GM21529 (cell line): ENCODE data around the gene NSUN2.
"Not testable (repeated sequence)": the region's sequence is repeated elsewhere in the genome, so short reads cannot be mapped to it uniquely, and the experiment has no call there.

ENCODE experiments used
- ATAC-seq: cut with Tn5 transposase; IDR thresholded peaks from one replicate; pipeline ENCODE4 v1.9.1; 2021; ENCODE audit not compliant: unreplicated experiment

NSUN2 gene

DNA sequence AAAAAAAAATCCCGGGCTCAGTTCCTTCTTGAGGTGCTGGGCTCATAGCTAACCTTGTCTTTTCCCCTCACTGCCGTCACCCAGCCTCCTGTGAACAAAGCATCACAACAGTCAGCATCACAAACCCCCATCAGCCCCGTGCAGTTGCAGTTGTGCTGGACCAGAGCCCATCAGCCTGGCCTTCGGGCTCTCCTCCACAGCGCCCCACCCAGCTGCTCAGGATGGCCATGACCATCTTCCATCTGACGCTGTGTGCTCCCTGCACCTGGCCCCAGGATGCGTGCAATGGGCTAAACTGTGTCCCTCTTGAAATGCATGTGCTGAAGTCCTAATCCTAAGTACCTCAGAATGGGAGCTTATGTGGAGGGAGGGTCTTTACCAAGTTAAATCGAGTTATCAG lies 48.1 kb downstream of the NSUN2 start:
- ATAC-seq: no peak

DNA sequence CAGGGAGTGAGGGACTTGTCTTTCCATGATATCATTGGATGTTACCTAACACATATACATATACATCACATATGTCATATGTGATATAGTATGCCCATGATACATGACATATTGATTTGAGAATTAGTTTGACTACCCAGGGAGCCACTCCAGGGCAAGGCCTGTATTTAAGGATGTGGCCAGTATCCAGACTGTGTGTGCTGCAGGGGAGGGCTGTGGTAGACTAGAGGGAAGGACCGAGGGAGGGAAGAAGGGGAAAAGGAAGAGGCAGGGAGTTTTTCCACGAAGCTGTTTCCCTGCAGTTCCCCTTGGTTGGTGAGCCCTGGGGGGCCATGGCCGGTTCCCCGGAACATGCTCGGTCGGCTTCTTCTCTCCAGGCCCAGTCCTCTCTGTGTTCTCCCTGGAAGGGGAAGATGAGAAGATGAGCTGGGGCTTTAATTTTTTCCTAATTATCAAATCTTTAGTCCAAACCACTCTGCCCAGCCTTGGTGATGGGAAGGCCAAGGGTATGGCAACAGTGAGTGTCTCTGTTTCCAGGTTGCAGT lies 48.7 kb downstream of the NSUN2 start:
- no peak for ATAC-seq

- ATAC-seq: no peak
Observed at GRCh38 chr5:6583049-6583880, 49.6 kb downstream of the NSUN2 start.

GRCh38 chr5:6582507-6583048 lies 50.3 kb downstream of the NSUN2 start:
- ATAC-seq: no peak

DNA sequence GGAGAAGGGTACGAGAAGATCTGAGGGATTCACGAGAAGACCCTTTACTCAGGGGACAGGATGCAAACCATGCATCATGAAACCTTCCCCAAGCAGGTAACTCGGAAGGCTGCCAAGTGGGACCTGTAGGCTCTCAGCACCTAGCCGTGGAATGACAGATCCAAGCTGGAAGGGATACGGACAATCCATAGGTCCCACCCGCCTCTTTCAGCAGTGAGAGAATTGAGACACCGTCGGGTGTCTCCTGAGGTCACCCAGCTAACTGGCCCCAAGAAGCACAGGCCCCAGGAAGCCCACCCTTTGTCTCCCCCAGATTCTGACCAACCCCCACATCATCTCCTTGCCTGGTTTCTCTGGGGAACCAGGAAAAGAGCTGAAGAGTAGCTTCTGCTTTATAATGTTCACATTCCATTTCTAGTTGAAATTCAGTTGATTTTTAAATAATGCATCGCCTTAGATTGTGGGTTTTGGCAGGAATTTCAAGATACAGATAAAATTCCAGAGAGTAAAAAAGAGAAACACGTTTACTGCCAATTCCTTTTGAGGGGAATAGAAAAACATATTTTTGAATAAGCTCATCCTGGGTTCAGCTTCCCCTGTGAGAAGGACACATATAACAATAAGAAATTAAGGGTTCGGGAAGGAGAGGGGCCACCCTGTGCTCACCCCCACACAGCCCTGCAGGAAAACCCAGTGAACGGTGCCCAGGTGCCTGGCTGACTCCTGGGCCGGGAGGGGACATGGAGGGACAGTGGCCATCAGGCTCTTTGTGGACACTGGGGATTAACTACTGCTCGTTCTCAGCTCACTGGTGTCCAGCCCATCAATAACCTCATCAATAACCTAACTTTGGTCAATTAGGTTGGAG lies 51.1 kb downstream of the NSUN2 start:
- ATAC-seq: no peak

DNA sequence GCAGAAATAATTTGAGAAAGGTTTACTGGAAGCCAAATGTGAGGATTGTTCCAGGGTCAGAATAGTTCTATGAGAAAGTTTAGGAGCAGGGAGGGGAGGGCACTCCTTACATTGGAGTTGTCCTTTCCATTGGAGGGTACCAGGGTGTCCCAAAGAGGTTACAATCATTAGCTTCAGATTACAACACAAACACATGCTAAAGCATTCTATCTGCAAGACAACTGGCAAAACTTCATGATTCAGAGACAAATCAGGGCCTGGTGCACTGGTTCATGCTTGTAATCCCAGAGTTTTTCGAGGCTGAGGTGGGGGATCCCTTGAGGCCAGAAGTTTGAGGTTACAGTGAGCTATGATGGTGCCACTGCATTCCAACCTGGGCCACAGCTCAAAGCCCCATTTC lies 51.8 kb downstream of the NSUN2 start:
- no peak for ATAC-seq

DNA sequence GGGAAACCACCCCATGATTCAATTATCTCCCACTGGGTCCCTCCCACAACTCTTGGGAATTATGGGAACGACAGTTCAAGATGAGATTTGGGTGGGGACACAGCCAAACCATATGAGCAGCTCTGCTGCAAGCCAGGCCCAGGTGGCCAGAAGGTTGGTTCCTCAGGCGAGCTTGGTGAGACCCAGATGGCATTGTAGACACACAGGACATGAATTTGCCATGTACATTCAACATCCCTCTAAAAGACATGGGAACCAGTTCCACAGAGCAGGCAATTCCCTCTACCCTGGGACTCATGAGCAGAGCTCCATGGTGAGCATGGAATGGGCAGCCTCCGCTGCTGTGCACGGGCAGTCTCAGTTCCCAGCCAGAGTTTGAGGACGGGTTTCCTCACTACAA lies 53.3 kb downstream of the NSUN2 start:
- no peak for ATAC-seq

DNA sequence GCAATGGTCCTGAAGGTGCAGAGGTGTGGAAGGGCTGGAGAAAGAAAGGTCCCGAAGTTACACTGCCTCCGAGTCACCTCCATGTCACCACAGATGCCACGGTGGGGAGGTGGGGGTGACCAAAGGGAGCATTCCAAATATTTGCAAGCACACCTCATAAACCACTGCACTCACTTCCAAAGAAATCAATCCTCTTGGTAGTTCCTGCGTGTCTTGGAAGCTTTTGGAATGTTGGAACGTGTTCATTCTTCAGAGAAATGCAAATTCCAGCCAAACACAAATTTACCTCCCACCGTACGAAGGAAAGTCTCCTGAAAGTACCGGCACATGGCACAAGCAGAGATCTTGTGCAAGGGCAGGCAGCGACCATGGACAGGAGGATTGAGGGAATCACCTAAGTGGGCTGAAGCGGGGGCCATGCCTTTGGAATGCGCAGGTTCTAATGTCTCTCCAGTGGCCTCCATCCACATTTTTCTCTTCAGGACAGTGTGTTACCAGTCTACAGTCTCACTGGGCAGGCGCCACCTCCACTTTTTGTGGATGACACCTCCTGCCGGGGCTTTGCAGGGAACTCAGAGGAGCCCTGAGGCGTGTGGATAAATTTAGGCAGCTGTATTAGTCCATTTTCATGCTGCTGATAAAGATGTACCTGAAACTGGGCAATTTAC lies 54.0 kb downstream of the NSUN2 start:
- ATAC-seq: no peak

GRCh38 chr5:6576861-6577501 lies 55.9 kb downstream of the NSUN2 start:
- ATAC-seq: peak; percentile 57

DNA sequence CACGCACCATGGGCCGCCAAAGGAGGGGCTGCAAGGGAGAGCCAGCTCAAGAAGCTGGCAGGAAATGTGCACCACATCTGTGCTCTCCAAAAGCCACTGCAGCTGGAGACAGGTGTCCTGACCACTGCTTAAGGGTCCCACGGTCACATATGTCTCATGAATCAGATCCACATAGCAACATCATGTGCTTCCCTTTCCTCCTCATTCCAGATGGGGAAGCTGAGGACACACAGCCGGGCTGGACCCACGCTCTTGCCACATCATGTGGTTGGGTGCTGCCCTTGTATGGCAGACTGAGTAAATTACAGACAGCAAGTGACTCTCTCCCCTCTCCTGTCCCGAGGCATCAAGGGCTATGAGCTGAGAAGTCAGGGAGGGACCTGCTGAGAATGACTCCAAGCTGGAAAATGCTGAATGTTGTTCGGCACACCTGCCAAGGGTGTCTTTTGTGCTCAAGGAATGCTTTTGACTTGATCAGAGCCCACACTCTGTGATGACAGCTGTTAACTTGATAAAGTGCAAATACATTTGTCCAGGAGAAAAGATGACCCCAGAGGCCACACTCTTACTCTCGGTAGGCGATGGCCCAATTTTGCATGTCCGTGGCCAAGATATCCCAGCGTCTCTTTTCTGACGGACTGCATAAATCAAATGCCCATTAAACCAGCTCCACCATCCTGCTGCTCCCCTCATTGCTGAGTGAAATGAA lies 58.2 kb downstream of the NSUN2 start:
- no peak for ATAC-seq

DNA sequence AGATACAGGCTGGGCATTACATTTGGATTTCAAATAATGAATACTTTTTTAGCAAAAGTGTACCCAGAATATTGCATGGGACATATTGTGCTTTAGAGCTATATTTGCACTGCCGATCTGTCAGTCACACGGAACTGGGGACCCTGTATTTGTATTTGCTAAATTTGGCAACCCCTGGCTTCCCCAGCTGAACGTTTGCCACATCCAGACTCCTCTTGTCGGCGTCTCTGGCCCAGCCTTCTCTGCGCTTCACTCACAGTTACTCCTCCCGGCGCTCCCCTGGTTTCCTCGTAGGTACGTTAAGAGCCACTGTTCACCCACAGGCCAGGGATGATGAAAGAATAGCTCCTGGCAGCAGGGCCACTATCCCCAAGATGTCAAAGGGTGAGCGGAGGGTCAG lies 58.7 kb downstream of the NSUN2 start:
- ATAC-seq: no peak

DNA sequence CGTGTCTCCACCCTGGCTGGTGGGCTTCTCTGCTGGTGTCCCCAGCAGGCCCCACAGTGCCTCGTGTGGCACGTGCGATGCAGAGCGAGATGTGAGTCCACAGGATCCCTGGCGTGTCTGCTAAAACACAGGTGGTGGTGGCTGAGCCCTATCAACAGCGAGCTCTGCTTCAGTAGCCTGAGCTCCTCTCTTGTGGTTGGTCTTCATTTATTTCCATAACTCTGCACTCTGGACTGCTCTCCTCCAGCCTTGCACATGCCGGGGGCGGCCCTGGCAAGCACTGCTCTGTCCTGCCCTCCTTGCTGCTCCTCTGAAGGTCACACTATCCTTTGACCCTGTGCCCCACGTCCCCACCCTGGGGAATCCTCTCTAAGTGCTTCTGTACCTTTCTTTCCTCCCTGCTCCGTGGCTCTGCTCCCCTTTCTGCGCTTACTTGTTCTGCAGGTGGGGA lies 59.2 kb downstream of the NSUN2 start:
- no peak for ATAC-seq

DNA sequence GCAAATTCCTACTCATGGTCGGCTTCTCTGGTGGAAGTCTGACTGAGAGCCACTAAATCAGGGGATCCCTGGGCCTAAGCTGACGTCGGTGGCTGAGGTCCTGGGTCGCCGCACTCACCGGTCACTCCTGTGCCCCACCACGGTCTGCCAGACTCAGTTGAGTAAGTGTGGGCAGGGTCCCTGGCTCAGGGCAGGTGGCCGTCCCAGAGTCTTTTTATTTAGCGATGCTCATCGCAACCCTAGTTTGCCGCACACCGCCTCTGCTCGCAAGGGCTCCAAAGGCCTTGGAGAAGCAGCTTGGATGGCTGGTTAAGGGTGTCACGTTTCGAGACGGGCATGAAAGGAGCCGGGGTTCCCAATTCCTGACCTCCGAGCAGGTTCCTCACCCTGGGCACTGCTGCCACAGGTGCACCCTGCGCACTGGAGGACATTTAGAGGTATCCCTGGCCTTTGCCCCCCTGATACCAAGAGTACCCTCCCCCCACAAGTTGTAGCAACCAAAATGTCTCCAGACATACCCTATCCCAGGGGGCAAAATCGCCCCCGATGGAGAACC lies 59.9 kb downstream of the NSUN2 start:
- no peak for ATAC-seq

DNA sequence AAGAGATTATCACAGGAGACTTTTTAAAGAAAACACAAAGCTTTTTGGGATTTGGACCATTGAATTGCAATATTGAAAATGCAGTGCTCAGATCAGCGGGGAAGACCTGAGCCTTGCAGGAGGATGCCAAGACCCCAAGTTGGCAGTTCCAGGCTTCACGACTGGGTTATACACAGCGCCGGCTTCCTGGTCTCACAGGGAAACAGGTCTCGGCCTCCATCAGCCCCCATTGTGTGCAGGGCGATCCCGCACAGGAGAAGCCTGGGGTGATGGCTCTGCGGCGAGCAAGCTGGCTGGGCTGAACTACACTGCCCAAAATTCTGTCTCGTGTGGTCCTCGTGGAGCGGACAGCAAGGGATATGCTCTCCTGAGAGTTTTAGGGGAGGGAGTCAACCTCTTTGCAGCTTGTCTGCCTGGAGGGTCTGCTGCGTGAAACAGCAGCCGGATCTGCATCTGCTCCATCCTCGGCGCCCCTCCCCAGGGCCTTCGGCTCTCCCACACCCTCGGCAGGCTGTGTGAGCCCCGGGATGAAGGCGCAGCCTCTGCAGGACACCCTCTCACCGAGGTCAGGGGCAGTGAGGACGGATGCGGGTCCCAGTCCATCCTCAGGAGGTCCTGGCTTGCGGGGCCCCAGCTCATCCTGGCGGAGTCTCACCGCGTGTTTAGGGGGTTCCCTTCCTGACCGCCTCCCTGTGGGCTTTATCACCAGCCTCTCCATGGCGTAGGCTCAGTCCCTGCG lies 60.6 kb downstream of the NSUN2 start:
- no peak for ATAC-seq

DNA sequence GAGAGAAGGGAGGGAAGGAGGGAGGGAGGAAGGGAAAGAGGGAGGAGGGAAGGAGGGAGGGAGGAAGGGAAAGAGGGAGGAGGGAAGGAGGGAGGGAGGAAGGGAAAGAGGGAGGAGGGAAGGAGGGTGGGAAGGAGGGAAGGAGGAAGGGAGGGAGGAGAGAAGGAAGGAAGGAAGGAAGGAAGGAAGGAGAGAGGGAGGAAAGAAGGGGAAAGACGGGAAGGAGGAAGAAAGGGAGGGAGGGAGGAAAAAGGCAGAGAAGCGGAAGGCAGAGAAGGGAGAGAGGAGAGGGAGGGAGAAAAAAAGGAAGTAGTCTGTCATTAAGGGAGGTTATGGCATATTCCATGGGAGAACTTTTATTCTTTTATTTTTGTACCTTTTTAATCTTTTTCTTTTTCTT lies 61.2 kb downstream of the NSUN2 start:
- not testable (repeated sequence) for ATAC-seq

DNA sequence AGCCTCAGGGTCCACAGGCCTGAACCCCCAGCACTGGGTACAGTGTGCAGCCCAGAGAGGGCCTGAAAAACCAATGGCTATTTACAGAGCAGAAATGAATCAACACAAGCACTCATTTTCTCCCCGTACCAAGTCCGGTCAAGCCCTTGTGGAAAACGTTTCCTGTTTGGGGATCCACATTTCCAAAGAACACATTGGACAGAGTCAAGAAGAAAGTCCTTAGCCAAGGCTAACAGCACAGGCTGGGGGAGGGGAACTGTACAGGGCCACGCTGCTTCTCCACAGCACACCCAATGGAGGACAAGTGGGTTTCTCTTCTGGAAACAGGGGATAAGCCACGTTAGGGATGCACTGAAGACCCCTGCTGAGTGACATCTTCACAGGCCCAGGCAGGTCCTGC lies 62.3 kb downstream of the NSUN2 start:
- ATAC-seq: no peak

GRCh38 chr5:6568889-6569288 lies 64.0 kb downstream of the NSUN2 start:
- no peak for ATAC-seq

DNA sequence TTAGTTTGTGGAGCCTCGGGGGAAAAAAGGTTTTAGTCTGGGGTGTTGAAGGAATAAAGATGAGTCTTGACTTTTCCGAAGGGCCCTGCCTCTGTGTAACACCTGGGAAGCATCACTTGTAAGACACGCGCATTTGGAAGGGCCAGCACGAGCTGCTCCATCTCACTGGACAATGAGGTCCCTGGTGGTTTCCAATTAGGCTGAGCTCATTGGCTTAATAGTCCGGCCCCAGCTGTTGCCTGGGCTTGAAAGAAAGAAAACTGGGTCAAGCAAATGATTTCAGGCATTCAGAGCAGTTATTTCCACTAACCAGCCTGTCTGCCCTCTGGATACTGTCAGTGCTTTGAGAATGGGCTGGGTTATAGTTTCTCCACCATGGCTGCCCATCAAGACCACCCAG lies 64.5 kb downstream of the NSUN2 start:
- ATAC-seq: no peak

GRCh38 chr5:6567835-6568234 lies 65.0 kb downstream of the NSUN2 start:
- no peak for ATAC-seq
